Kidney (tissue), 14 donors: ENCODE measurements around the gene USP36. TPM values are rescaled to one million over a fixed set of nuclear protein-coding genes. Genes with fewer than 3 reads are reported as not detected.

Source experiments
- DNase-seq, 5 donors: peaks; one replicate each; pipeline ENCODE4 v3.0.0-alpha.2; 2013 to 2020
- FAIRE-seq: peaks from 2 replicates; lab custom pipeline; 2012; peaks lifted over from hg19 to GRCh38; lab: Jason Lieb, UNC
- H3K27ac ChIP-seq, 2 donors: one replicate each; pipeline ENCODE4 v1.7.0; 2013; ENCODE audit warnings: low read depth in 2 of 2, low read length in 2 of 2, inconsistent platforms in 1 of 2
- H3K27me3 ChIP-seq: one replicate; pipeline ENCODE4 v1.7.1; 2013; ENCODE audit warnings: low read length, inconsistent platforms; ENCODE audit not compliant: control insufficient read depth, insufficient read depth
- H3K36me3 ChIP-seq, 3 donors: one replicate each; pipeline versions ENCODE4 v1.7.0 to v1.7.1; 2013; ENCODE audit warnings: low read length in 3 of 3, control low read depth in 1 of 3, inconsistent platforms in 1 of 3; ENCODE audit not compliant: insufficient read depth in 3 of 3, control insufficient read depth in 2 of 3
- H3K4me1 ChIP-seq, 3 donors: one replicate each; pipeline versions ENCODE4 v1.7.0 to v1.7.1; 2013; ENCODE audit warnings: low read length in 3 of 3, inconsistent platforms in 1 of 3, low read depth in 1 of 3; ENCODE audit not compliant: control insufficient read depth in 2 of 3, insufficient read depth in 2 of 3
- H3K4me3 ChIP-seq, 3 donors: one replicate each; pipeline versions ENCODE4 v1.7.0 to v1.8.1; 2013; ENCODE audit warnings: low read length in 3 of 3, control low read depth in 1 of 3, inconsistent platforms in 1 of 3
- H3K9ac ChIP-seq, 3 donors: one replicate each; pipeline versions ENCODE4 v1.7.0 to v1.7.1; 2013; ENCODE audit warnings: low read length in 3 of 3, control low read depth in 1 of 3, inconsistent platforms in 1 of 3
- H3K9me3 ChIP-seq, 3 donors: one replicate each; pipeline versions ENCODE4 v1.7.0 to v1.7.1; 2013; ENCODE audit warnings: low read length in 3 of 3, control low read depth in 1 of 3, inconsistent platforms in 1 of 3; ENCODE audit not compliant: control insufficient read depth in 2 of 3, insufficient read depth in 1 of 3
- CTCF ChIP-seq: IDR thresholded peaks from 3 replicates; pipeline ENCODE4 v1.5.1; 2012; ENCODE audit warnings: mild to moderate bottlenecking, moderate library complexity, borderline replicate concordance; ENCODE audit not compliant: insufficient read depth; ENCODE audit errors: extremely low read depth
- intact Hi-C: fragments of 100-400 bp; cut with DNase I; formaldehyde crosslinking; loops from one replicate; pipeline ENCODE4 v1.11.1; 2022
- polyA plus RNA-seq: library from polyadenylated mRNA; stranded (reverse); fragments of 350-450 nt; fragmentation: Illumina TruSeq; extraction: RNeasy Lipid Tissue Mini Kit (QIAGEN cat#74804); gene quantifications from one replicate; pipeline ENCODE4 v1.2.3, GENCODE V29; 2014; ENCODE audit warnings: low read depth, low replicate concordance; ENCODE audit not compliant: insufficient read depth
- total RNA-seq: library from RNA; stranded (reverse); fragmentation: NEBNext Ultra II Directional; extraction: Animal tissue kit (Norgen Biotek cat#: 25700); gene quantifications from one replicate; pipeline ENCODE4 v1.2.1, GENCODE V29; 2021
- donor health status: control.
- donor health status: control.
- donor health status: control.
- donor health status: control.
- donor health status: control.
- donor health status: DM: yes; HTN: yes; CAD: no.
- donor health status: Normal renal cell carcinoma (clear cell type).

USP36 gene
- total and polyA plus RNA-seq, 2 donors from 2014 or later: 17.0 to 66.2 TPM

GRCh38 chr17:78803186-78803845 is 37.3 kb downstream of the USP36 start:
- no peaks in the 10 kb centered on the region for H3K9me3 ChIP-seq
- no peak overlapping the region for H3K9ac ChIP-seq
- H3K27me3 ChIP-seq: no peaks in the 10 kb centered on the region
- no peak overlapping the region for H3K4me3 ChIP-seq
- no peaks in the 10 kb centered on the region for H3K4me1 ChIP-seq
- H3K27ac ChIP-seq: peak overlapping the region in 1 of 2 donors; percentile 54
- intact Hi-C loops: no loop called here
- H3K36me3 ChIP-seq: peaks cover 2 to 38% (median 37%) of the 10 kb centered on the region in 3 donors
- no peak for FAIRE-seq
- DNase-seq: no peak
- no peak for TF ChIP-seq CTCF

DNA sequence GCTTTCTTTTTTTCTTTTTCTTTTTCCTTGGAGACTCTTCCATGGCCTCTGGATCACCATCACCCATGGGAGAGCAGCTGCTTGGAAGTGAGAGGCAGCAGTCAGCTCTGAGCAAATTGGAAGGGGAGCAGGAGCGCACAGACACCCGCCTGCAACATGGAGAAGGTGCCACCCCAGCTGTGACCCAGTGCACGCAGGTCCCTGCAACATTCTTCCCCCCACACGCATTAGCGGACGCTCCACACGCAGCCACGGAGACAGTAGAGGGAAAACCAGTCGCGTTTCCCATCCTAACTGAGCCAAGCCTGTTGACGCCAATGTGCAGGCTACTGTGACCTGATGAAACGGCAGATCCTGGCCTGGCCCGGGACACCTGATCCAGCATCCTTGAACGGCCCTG is 38.2 kb downstream of the USP36 start:
- H3K4me3 ChIP-seq: no peak overlapping the region
- H3K4me1 ChIP-seq: no peaks in the 10 kb centered on the region
- no peak for FAIRE-seq
- no peak overlapping the region for H3K9ac ChIP-seq
- peaks cover 3 to 43% (median 38%) of the 10 kb centered on the region in 3 donors for H3K36me3 ChIP-seq
- peak in 1 of 5 donors; percentile 39 for DNase-seq
- TF ChIP-seq CTCF: no peak
- no peaks in the 10 kb centered on the region for H3K9me3 ChIP-seq
- intact Hi-C loops: no loop called here
- no peak overlapping the region for H3K27ac ChIP-seq
- H3K27me3 ChIP-seq: no peaks in the 10 kb centered on the region

DNA sequence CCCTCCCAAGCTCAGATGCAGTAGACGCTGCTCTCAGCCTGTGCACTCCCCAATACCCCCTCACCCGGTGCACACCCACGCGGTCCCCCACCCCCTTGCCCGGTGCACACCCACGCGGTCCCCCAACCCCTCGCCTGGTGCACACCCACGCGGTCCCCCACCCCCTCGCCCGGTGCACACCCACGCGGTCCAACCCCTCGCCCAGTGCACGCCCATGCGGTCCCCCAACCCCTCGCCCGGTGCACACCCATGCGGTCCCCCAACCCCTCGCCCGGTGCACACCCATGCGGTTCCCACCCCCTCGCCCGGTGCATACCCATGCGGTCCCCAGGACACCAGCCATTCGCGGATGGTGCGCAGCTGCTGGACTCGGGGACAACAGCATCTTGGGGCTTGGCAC is 38.6 kb downstream of the USP36 start:
- Histone ChIP-seq H3K9me3 (no peaks in the 10 kb centered on the region), H3K27ac (no peak overlapping the region), H3K4me1 (no peaks in the 10 kb centered on the region), H3K36me3 (peaks cover 2 to 43% (median 37%) of the 10 kb centered on the region in 3 donors), H3K9ac (no peak overlapping the region), H3K4me3 (no peak overlapping the region), H3K27me3 (no peaks in the 10 kb centered on the region)
- no peak for FAIRE-seq
- DNase-seq: peak in 1 of 5 donors; percentile 59
- no peak for TF ChIP-seq CTCF
- intact Hi-C loops: no loop called here
